RWPE2 (cell line): ENCODE data around the gene IDS.
"Not testable (repeated sequence)": the region's sequence is repeated elsewhere in the genome, so short reads cannot be mapped to it uniquely, and the experiment has no call there.

Source experiments
- ATAC-seq: fragments of 200-7000 bp; cut with Tn5 transposase; 3 replicates; pipeline ENCODE4 v1.9.1; 2021; ENCODE audit warnings: low read depth
- DNase-seq: peaks from one replicate; pipeline ENCODE4 v3.0.0-alpha.2; 2020; ENCODE audit warnings: low spot score
- H3K27ac ChIP-seq: fragments of 450-650 bp; 2 replicates; pipeline ENCODE4 v1.5.1; 2017; ENCODE audit warnings: mild to moderate bottlenecking; ENCODE audit not compliant: poor library complexity, severe bottlenecking
- H3K27me3 ChIP-seq: fragments of 250-450 bp; sonication (Bioruptor Pico); 2 replicates; pipeline ENCODE4 v1.5.1; 2021; ENCODE audit warnings: mild to moderate bottlenecking, moderate library complexity; ENCODE audit not compliant: insufficient read depth, poor library complexity, severe bottlenecking
- H3K36me3 ChIP-seq: fragments of 250-450 bp; sonication (Bioruptor Pico); 2 replicates; pipeline ENCODE4 v1.5.1; 2020; ENCODE audit warnings: low read depth, mild to moderate bottlenecking, moderate library complexity
- H3K4me1 ChIP-seq: fragments of 250-450 bp; sonication (Bioruptor Pico); 2 replicates; pipeline ENCODE4 v1.5.1; 2021; ENCODE audit warnings: mild to moderate bottlenecking, moderate library complexity; ENCODE audit not compliant: insufficient read depth, poor library complexity, severe bottlenecking
- H3K4me3 ChIP-seq: fragments of 250-450 bp; sonication (Bioruptor Pico); 2 replicates; pipeline ENCODE4 v1.5.1; 2021; ENCODE audit warnings: mild to moderate bottlenecking, moderate library complexity; ENCODE audit not compliant: severe bottlenecking
- H3K9me3 ChIP-seq: fragments of 250-450 bp; sonication (Bioruptor Pico); 2 replicates; pipeline ENCODE4 v1.5.1; 2021; ENCODE audit warnings: mild to moderate bottlenecking, moderate library complexity; ENCODE audit not compliant: severe bottlenecking
- TF ChIP-seq, protein P1 (sequence below): fragments of 450-650 bp; IDR thresholded peaks from one replicate; pipeline ENCODE4 v1.5.1; 2017; ENCODE audit warnings: mild to moderate bottlenecking, moderate library complexity; ENCODE audit not compliant: poor library complexity, severe bottlenecking

The IDS gene

DNA sequence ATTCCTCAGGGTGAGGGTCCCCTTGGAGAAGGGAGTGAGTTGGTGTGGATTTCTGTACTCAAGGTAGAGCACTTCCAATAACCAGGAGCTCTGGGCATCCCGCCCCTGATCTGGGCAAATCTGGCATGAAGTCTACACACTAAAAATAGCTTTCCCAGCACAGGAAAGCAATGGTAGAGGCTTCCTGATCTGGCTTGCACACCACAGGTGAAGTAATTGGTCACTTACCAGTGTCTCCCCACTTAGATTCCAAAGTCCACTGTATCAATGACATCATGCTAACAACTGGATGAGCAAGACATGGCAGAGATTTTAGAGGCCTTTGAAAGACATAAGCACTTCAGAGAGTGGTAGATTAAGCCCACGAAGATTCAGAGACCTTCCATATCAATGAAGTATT, 17.8 kb upstream of the IDS start:
- DNase-seq (no peak), ATAC-seq (no peak)
- Histone ChIP-seq H3K9me3 (no peaks in the 10 kb centered on the region), H3K36me3 (no peaks in the 10 kb centered on the region), H3K4me1 (no peaks in the 10 kb centered on the region), H3K27ac (no peak overlapping the region), H3K4me3 (no peak overlapping the region), H3K27me3 (no peaks in the 10 kb centered on the region)
- TF ChIP-seq, protein P1, sequence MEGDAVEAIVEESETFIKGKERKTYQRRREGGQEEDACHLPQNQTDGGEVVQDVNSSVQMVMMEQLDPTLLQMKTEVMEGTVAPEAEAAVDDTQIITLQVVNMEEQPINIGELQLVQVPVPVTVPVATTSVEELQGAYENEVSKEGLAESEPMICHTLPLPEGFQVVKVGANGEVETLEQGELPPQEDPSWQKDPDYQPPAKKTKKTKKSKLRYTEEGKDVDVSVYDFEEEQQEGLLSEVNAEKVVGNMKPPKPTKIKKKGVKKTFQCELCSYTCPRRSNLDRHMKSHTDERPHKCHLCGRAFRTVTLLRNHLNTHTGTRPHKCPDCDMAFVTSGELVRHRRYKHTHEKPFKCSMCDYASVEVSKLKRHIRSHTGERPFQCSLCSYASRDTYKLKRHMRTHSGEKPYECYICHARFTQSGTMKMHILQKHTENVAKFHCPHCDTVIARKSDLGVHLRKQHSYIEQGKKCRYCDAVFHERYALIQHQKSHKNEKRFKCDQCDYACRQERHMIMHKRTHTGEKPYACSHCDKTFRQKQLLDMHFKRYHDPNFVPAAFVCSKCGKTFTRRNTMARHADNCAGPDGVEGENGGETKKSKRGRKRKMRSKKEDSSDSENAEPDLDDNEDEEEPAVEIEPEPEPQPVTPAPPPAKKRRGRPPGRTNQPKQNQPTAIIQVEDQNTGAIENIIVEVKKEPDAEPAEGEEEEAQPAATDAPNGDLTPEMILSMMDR = no peak

GRCh38 chrX:149521438-149521837, 16.3 kb upstream of the IDS start:
- TF ChIP-seq, protein P1 = no peak
- no peak for ATAC-seq
- no peak overlapping the region for H3K4me3 ChIP-seq

GRCh38 chrX:149520636-149521277, 15.7 kb upstream of the IDS start:
- not testable (repeated sequence) for H3K4me3 ChIP-seq, H3K9me3 ChIP-seq, H3K27me3 ChIP-seq, H3K36me3 ChIP-seq, ATAC-seq, DNase-seq, H3K27ac ChIP-seq, H3K4me1 ChIP-seq

More at GRCh38 chrX:149521438-149521837, 16.3 kb upstream of the IDS start:
- no peaks in the 10 kb centered on the region for H3K27me3 ChIP-seq
- no peak for DNase-seq
- no peaks in the 10 kb centered on the region for H3K36me3 ChIP-seq
- H3K4me1 ChIP-seq = no peaks in the 10 kb centered on the region
- H3K9me3 ChIP-seq = no peaks in the 10 kb centered on the region
- H3K27ac ChIP-seq = no peak overlapping the region

- no peaks in the 10 kb centered on the region for H3K36me3 ChIP-seq
- H3K4me1 ChIP-seq = no peaks in the 10 kb centered on the region
- H3K4me3 ChIP-seq = no peak overlapping the region
- H3K27ac ChIP-seq = no peak overlapping the region
- H3K9me3 ChIP-seq = no peaks in the 10 kb centered on the region
- DNase-seq (no peak), ATAC-seq (no peak)
- TF ChIP-seq, protein P1 = no peak
- H3K27me3 ChIP-seq = no peaks in the 10 kb centered on the region
These were observed 13.1 kb upstream of the IDS start for GRCh38 chrX:149518236-149518635.

DNA sequence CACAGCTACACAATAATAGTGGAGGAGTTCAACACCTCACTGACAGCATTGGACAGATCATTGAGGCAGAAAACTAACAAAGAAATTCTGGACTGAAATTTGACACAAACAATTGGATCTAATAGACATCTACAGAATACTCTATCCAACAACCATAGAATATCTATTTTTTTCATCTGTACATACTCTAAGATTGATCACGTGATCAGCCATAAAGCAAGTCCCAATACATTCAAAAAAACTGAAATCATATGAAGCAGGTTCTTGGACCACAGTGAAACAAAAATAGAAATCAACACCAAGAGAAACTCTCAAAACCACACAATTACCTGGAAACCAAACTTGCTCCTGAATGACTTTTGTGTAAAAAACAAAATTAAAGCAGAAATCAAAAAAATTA, 12.2 kb upstream of the IDS start:
- Histone ChIP-seq H3K4me1 (no peaks in the 10 kb centered on the region), H3K27me3 (no peaks in the 10 kb centered on the region), H3K36me3 (no peaks in the 10 kb centered on the region), H3K9me3 (no peaks in the 10 kb centered on the region), H3K4me3 (no peak overlapping the region), H3K27ac (no peak overlapping the region)
- ATAC-seq = no peak
- TF ChIP-seq, protein P1 = no peak
- no peak for DNase-seq
